PC-9 (cell line): ENCODE results near the gene RAB11FIP4. TPM values are rescaled to one million over a fixed set of nuclear protein-coding genes. Genes with fewer than 3 reads are reported as not detected.

Experiments used
- BruUV-seq: library from RNA; stranded (reverse); fragments of 400-500 nt; replicated peaks from 2 replicates; lab custom pipeline; 2021; lab: Mats Ljungman, UMichigan
- CTCF ChIA-PET: fragments of 300-600 bp; sonication (Branson Sonifier 250); formaldehyde crosslinking; loops from one replicate; lab custom pipeline; 2022; ENCODE audit warnings: antibody characterized with exemption; lab: Charles Lee
- POLR2A ChIA-PET: fragments of 300-600 bp; sonication (Branson Sonifier 250); formaldehyde crosslinking; loops from one replicate; lab custom pipeline; 2022; ENCODE audit warnings: antibody characterized with exemption; ENCODE audit not compliant: unreplicated experiment; lab: Charles Lee
- DNase-seq, 2 experiments: peaks; one replicate each; pipeline versions ENCODE4 v3.0.0 to v3.0.0-alpha.2; 2015 to 2022; ENCODE audit warnings: mixed read lengths in 1 of 2
- H2AFZ ChIP-seq: fragments of 200-600 bp; sonication (generic); 2 replicates; pipeline ENCODE4 v1.8.1; 2017; ENCODE audit warnings: antibody characterized with exemption
- H3F3A ChIP-seq: fragments of 200-600 bp; sonication (generic); 2 replicates; pipeline ENCODE4 v1.8.1; 2017; ENCODE audit warnings: antibody characterized with exemption, mild to moderate bottlenecking, low read depth; ENCODE audit not compliant: insufficient read depth
- H3K27ac ChIP-seq: fragments of 200-600 bp; sonication (generic); 2 replicates; pipeline ENCODE4 v1.6.1; 2016; ENCODE audit warnings: mixed run types
- H3K27me3 ChIP-seq: fragments of 200-600 bp; sonication (generic); 2 replicates; pipeline ENCODE4 v1.6.1; 2016; ENCODE audit warnings: low read depth, mixed run types; ENCODE audit not compliant: insufficient read depth
- H3K36me3 ChIP-seq: fragments of 200-600 bp; sonication (generic); 2 replicates; pipeline ENCODE4 v1.6.1; 2016; ENCODE audit warnings: low read depth, mixed run types
- H3K4me1 ChIP-seq: fragments of 200-600 bp; sonication (generic); replicated peaks from 2 replicates; pipeline ENCODE4 v1.6.1; 2016; ENCODE audit warnings: mixed run types; ENCODE audit not compliant: insufficient read depth
- H3K4me2 ChIP-seq: fragments of 200-600 bp; sonication (generic); 2 replicates; pipeline ENCODE4 v1.6.1; 2017; ENCODE audit warnings: mixed run types
- H3K4me3 ChIP-seq: fragments of 200-600 bp; sonication (generic); 2 replicates; pipeline ENCODE4 v1.6.1; 2016; ENCODE audit warnings: mixed run types
- H3K79me2 ChIP-seq: fragments of 200-600 bp; sonication (generic); 2 replicates; pipeline ENCODE4 v1.6.1; 2017; ENCODE audit warnings: low read depth, mixed run types
- H3K9me2 ChIP-seq: fragments of 200-600 bp; sonication (generic); 2 replicates; pipeline ENCODE4 v1.8.1; 2017; ENCODE audit warnings: mild to moderate bottlenecking; ENCODE audit not compliant: insufficient read depth
- H3K9me3 ChIP-seq: fragments of 200-600 bp; sonication (generic); 2 replicates; pipeline ENCODE4 v1.8.1; 2016; ENCODE audit warnings: low read depth; ENCODE audit not compliant: insufficient read depth
- H4K20me1 ChIP-seq: fragments of 200-600 bp; sonication (generic); 2 replicates; pipeline ENCODE4 v1.8.1; 2017; ENCODE audit not compliant: insufficient read depth
- EZH2 ChIP-seq: fragments of 200-600 bp; sonication (generic); IDR thresholded peaks from 2 replicates; pipeline ENCODE4 v1.8.0; 2017; ENCODE audit warnings: antibody characterized with exemption, low read depth
- intact Hi-C: fragments of 100-400 bp; cut with micrococcal nuclease; formaldehyde crosslinking; loops from one replicate; pipeline ENCODE4 v1.10.0; 2022; ENCODE audit not compliant: unreplicated experiment
- total RNA-seq: library from RNA; stranded (reverse); gene quantifications from 2 replicates; pipeline ENCODE4 v1.2.3, GENCODE V29; 2021
- TF ChIP-seq, protein P1 (sequence below): fragments of 200-600 bp; sonication (generic); conservative IDR thresholded peaks from 2 replicates; pipeline ENCODE4 v1.6.1; 2017; ENCODE audit warnings: mixed run types, antibody characterized with exemption, mild to moderate bottlenecking, moderate library complexity

Gene RAB11FIP4
- total RNA-seq, 1 experiment from 2014 or later: 22.9 TPM

GRCh38 chr17:31525801-31526549 lies 134.5 kb downstream of the RAB11FIP4 start:
- Histone ChIP-seq H3K27me3 (no peaks in the 10 kb centered on the region), H4K20me1 (no peaks in the 10 kb centered on the region), H3K9me3 (no peaks in the 10 kb centered on the region), H3K79me2 (no peaks in the 10 kb centered on the region), H3K4me1 (peaks cover 5% of the 10 kb centered on the region; the same call in 1 of the 2 replicates), H3K36me3 (0 out of 2 replicates have a peak, but pooled peaks cover 7% of the 10 kb centered on the region), H3K9me2 (no peaks in the 10 kb centered on the region), H3K27ac (no peak overlapping the region), H2AFZ (no peak overlapping the region), H3K4me2 (no peak overlapping the region), H3F3A (no peaks in the 10 kb centered on the region), H3K4me3 (no peak overlapping the region)
- intact Hi-C loops: loop anchor here (1.0 to 10.0 kb wide), 4 partner anchors 39 to 511 kb away; no protein-coding TSS in a partner anchor
- DNase-seq: no peak
- TF ChIP-seq EZH2: no peak
- TF ChIP-seq, protein P1, sequence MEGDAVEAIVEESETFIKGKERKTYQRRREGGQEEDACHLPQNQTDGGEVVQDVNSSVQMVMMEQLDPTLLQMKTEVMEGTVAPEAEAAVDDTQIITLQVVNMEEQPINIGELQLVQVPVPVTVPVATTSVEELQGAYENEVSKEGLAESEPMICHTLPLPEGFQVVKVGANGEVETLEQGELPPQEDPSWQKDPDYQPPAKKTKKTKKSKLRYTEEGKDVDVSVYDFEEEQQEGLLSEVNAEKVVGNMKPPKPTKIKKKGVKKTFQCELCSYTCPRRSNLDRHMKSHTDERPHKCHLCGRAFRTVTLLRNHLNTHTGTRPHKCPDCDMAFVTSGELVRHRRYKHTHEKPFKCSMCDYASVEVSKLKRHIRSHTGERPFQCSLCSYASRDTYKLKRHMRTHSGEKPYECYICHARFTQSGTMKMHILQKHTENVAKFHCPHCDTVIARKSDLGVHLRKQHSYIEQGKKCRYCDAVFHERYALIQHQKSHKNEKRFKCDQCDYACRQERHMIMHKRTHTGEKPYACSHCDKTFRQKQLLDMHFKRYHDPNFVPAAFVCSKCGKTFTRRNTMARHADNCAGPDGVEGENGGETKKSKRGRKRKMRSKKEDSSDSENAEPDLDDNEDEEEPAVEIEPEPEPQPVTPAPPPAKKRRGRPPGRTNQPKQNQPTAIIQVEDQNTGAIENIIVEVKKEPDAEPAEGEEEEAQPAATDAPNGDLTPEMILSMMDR: peak; percentile 37; the same call in 1 of the 2 replicates
- BruUV-seq: no TSS peak
- CTCF ChIA-PET: no interaction called here
- POLR2A ChIA-PET: no interaction called here

- Histone ChIP-seq H2AFZ (no peak overlapping the region), H3K4me2 (no peak overlapping the region), H3K4me3 (no peak overlapping the region), H3K79me2 (no peaks in the 10 kb centered on the region), H3K9me3 (no peaks in the 10 kb centered on the region), H3K9me2 (no peaks in the 10 kb centered on the region), H3K36me3 (0 out of 2 replicates have a peak, but pooled peaks cover 7% of the 10 kb centered on the region), H3K4me1 (peaks cover 5% of the 10 kb centered on the region; the same call in 1 of the 2 replicates), H4K20me1 (no peaks in the 10 kb centered on the region), H3F3A (no peaks in the 10 kb centered on the region), H3K27ac (no peak overlapping the region), H3K27me3 (no peaks in the 10 kb centered on the region)
- intact Hi-C loops: loop anchor here (5.0 to 10.0 kb wide), 2 partner anchors 40 to 513 kb away; no protein-coding TSS in a partner anchor
- TF ChIP-seq, protein P1: no peak
- no peak for TF ChIP-seq EZH2
- no peak for DNase-seq
- POLR2A ChIA-PET: no interaction called here
- CTCF ChIA-PET: no interaction called here
- BruUV-seq: no TSS peak
Measured at GRCh38 chr17:31527606-31528005, 136.1 kb downstream of the RAB11FIP4 start.

DNA sequence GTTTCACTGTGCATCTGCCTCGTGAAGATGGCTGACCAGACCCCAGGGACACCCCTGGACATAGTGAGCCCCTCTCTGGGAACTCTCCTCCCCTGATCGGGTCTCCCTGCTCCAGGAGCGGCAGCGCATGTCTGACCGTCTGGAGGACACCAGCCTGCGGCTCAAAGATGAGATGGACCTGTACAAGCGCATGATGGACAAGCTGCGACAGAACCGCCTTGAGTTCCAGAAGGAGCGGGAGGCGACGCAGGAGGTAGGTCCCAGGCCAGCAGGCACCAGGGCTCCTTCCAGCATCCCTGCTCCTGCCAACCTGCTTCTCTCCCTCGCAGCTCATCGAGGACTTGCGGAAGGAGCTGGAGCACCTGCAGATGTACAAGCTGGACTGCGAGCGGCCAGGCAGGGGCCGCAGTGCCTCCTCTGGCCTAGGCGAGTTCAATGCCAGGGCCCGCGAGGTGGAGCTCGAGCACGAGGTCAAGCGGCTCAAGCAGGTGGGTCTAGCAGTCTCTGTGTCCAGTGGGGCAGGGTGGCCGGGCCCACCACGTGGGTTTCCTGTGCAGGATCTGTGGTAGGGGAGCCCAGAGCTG lies 136.9 kb downstream of the RAB11FIP4 start:
- ChIA-PET POLR2A (interaction anchor here (0.5 kb wide), 1 partner anchor 802 kb away, joined by 3 read pairs; no protein-coding TSS in a partner anchor), CTCF (no interaction called here)
- Histone ChIP-seq H3K9me3 (no peaks in the 10 kb centered on the region), H3K4me2 (no peak overlapping the region), H3K4me3 (no peak overlapping the region), H3K79me2 (no peaks in the 10 kb centered on the region), H4K20me1 (no peaks in the 10 kb centered on the region), H3K36me3 (0 out of 2 replicates have a peak, but pooled peaks cover 7% of the 10 kb centered on the region), H3K4me1 (peaks cover 5% of the 10 kb centered on the region; the same call in 1 of the 2 replicates), H3K9me2 (no peaks in the 10 kb centered on the region), H3K27me3 (no peaks in the 10 kb centered on the region), H3K27ac (no peak overlapping the region), H2AFZ (no peak overlapping the region), H3F3A (no peaks in the 10 kb centered on the region)
- no peak for DNase-seq
- TF ChIP-seq EZH2: no peak
- TF ChIP-seq, protein P1: no peak
- intact Hi-C loops: loop anchor here (5.0 to 10.0 kb wide), 2 partner anchors 41 to 514 kb away; no protein-coding TSS in a partner anchor
- BruUV-seq: no TSS peak
